ENCODE data around the gene FBN2.

DNA sequence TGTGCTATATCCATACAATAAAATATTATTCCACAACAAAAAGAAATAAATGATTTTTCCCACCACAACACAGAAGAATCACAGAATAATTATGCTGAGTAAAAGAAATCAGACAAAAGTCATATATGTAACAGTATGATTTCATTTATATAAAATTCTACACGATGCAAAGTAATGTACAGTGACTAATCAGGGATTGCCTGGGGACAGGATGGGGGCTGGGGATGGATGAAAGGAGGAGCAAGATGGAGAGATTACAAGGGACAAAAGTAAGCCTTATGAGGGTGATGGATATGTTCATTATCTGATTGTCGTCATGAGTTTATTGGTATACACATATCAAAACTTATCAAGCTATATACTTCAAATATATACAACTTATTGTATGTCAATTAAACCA is 154.0 kb downstream of the FBN2 start:
- TF ChIP-seq, protein P1, sequence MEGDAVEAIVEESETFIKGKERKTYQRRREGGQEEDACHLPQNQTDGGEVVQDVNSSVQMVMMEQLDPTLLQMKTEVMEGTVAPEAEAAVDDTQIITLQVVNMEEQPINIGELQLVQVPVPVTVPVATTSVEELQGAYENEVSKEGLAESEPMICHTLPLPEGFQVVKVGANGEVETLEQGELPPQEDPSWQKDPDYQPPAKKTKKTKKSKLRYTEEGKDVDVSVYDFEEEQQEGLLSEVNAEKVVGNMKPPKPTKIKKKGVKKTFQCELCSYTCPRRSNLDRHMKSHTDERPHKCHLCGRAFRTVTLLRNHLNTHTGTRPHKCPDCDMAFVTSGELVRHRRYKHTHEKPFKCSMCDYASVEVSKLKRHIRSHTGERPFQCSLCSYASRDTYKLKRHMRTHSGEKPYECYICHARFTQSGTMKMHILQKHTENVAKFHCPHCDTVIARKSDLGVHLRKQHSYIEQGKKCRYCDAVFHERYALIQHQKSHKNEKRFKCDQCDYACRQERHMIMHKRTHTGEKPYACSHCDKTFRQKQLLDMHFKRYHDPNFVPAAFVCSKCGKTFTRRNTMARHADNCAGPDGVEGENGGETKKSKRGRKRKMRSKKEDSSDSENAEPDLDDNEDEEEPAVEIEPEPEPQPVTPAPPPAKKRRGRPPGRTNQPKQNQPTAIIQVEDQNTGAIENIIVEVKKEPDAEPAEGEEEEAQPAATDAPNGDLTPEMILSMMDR (conservative IDR thresholded peaks at IDR 0.05; ENCODE audit: low read depth, low read length): no peak
- TF ChIP-seq EZH2 (IDR thresholded peaks at IDR 0.05; ENCODE audit: borderline replicate concordance, low read depth, low read length, poor library complexity, severe bottlenecking): no peak

Data from A673 (cell line).